WTC11 (cell line): Measurements from ENCODE around the gene DMD. TPM values are rescaled to one million over a fixed set of nuclear protein-coding genes. Genes with fewer than 3 reads are reported as not detected.

ENCODE experiments used
- ATAC-seq: fragments of 200-7000 bp; cut with Tn5 transposase; 2 replicates; pipeline ENCODE4 v1.10.0; 2021; ENCODE audit warnings: mild to moderate bottlenecking, moderate library complexity
- CTCF ChIA-PET: fragments of 300-600 bp; sonication (Branson Sonifier 250); formaldehyde crosslinking; loops from one replicate; lab custom pipeline; 2021; ENCODE audit warnings: antibody characterized with exemption; lab: Charles Lee
- POLR2A ChIA-PET: fragments of 350-600 bp; sonication (Branson Sonifier 250); formaldehyde crosslinking; loops from one replicate; lab custom pipeline; 2021; ENCODE audit warnings: antibody characterized with exemption; lab: Charles Lee
- DNase-seq: peaks from one replicate; pipeline ENCODE4 v3.0.0; 2021; ENCODE audit warnings: low spot score
- H3K27ac Mint-ChIP-seq: 2 replicates; pipeline ENCODE4 v1.8.0; 2021; ENCODE audit warnings: mixed read lengths
- H3K27me3 Mint-ChIP-seq: 2 replicates; pipeline ENCODE4 v1.8.0; 2021; ENCODE audit warnings: low read depth, mild to moderate bottlenecking, moderate library complexity, mixed read lengths
- H3K36me3 Mint-ChIP-seq: 2 replicates; pipeline ENCODE4 v1.8.0; 2021; ENCODE audit warnings: mixed read lengths
- H3K4me1 Mint-ChIP-seq: 2 replicates; pipeline ENCODE4 v1.8.0; 2022; ENCODE audit warnings: mixed read lengths
- H3K4me3 Mint-ChIP-seq: 2 replicates; pipeline ENCODE4 v1.8.0; 2021; ENCODE audit warnings: mild to moderate bottlenecking, moderate library complexity, mixed read lengths
- H3K9me3 Mint-ChIP-seq: 2 replicates; pipeline ENCODE4 v1.8.0; 2021; ENCODE audit warnings: mixed read lengths
- ARID4B ChIP-seq: sonication (generic); formaldehyde crosslinking; IDR thresholded peaks from 2 replicates; pipeline ENCODE4 v1.8.0; 2023; ENCODE audit warnings: missing genetic modification reagents, mild to moderate bottlenecking, borderline replicate concordance
- ATF3 ChIP-seq: sonication (generic); formaldehyde crosslinking; conservative IDR thresholded peaks from 2 replicates; pipeline ENCODE4 v1.8.1; 2022; ENCODE audit warnings: mild to moderate bottlenecking, missing genetic modification reagents
- ATF6 ChIP-seq: sonication (generic); formaldehyde crosslinking; IDR thresholded peaks from 2 replicates; pipeline ENCODE4 v1.8.1; 2023; ENCODE audit warnings: mild to moderate bottlenecking, missing genetic modification reagents
- CBFB ChIP-seq: sonication (generic); formaldehyde crosslinking; IDR thresholded peaks from 2 replicates; pipeline ENCODE4 v1.8.1; 2022; ENCODE audit warnings: mild to moderate bottlenecking, low read depth, missing genetic modification reagents
- ETV6 ChIP-seq: sonication (generic); formaldehyde crosslinking; IDR thresholded peaks from 2 replicates; pipeline ENCODE4 v1.8.1; 2022; ENCODE audit warnings: mild to moderate bottlenecking, missing genetic modification reagents
- FOXP1 ChIP-seq: sonication (generic); formaldehyde crosslinking; IDR thresholded peaks from 2 replicates; pipeline ENCODE4 v1.8.0; 2022; ENCODE audit warnings: missing genetic modification reagents, mild to moderate bottlenecking, moderate library complexity, borderline replicate concordance
- GABPB1 ChIP-seq: sonication (generic); formaldehyde crosslinking; IDR thresholded peaks from 2 replicates; pipeline ENCODE4 v1.8.1; 2023; ENCODE audit warnings: mild to moderate bottlenecking, missing genetic modification reagents
- HMGA2 ChIP-seq: fragments of 250-450 bp; sonication (Bioruptor Pico); IDR thresholded peaks from 2 replicates; pipeline ENCODE4 v1.4.0; 2021; ENCODE audit warnings: mild to moderate bottlenecking, moderate library complexity
- HMGXB4 ChIP-seq: sonication (generic); formaldehyde crosslinking; IDR thresholded peaks from 2 replicates; pipeline ENCODE4 v1.8.1; 2023; ENCODE audit warnings: mild to moderate bottlenecking, moderate library complexity, missing genetic modification reagents
- IRF1 ChIP-seq: sonication (generic); formaldehyde crosslinking; IDR thresholded peaks from 2 replicates; pipeline ENCODE4 v1.8.0; 2023; ENCODE audit warnings: missing genetic modification reagents
- JUN ChIP-seq: sonication (generic); formaldehyde crosslinking; IDR thresholded peaks from 2 replicates; pipeline ENCODE4 v1.8.0; 2023; ENCODE audit warnings: mild to moderate bottlenecking, missing genetic modification reagents
- NFE2L1 ChIP-seq: sonication (generic); formaldehyde crosslinking; IDR thresholded peaks from 2 replicates; pipeline ENCODE4 v1.8.1; 2023; ENCODE audit warnings: missing genetic modification reagents
- OVOL2 ChIP-seq: fragments of 250-450 bp; sonication (Bioruptor Pico); IDR thresholded peaks from 2 replicates; pipeline ENCODE4 v1.9.0; 2021; ENCODE audit warnings: mild to moderate bottlenecking, borderline replicate concordance
- SMAD3 ChIP-seq: sonication (generic); formaldehyde crosslinking; IDR thresholded peaks from 2 replicates; pipeline ENCODE4 v1.8.0; 2022; ENCODE audit warnings: missing genetic modification reagents, mild to moderate bottlenecking, borderline replicate concordance
- SOX15 ChIP-seq: fragments of 250-450 bp; sonication (Bioruptor Pico); IDR thresholded peaks from 2 replicates; pipeline ENCODE4 v1.9.0; 2021; ENCODE audit warnings: mild to moderate bottlenecking
- SP1 ChIP-seq: sonication (generic); formaldehyde crosslinking; conservative IDR thresholded peaks from 2 replicates; pipeline ENCODE4 v1.8.1; 2022; ENCODE audit warnings: missing genetic modification reagents
- TCF7 ChIP-seq: sonication (generic); formaldehyde crosslinking; IDR thresholded peaks from 2 replicates; pipeline ENCODE4 v1.8.0; 2022; ENCODE audit warnings: mild to moderate bottlenecking, low read depth, missing genetic modification reagents, moderate library complexity
- USF1 ChIP-seq: sonication (generic); formaldehyde crosslinking; IDR thresholded peaks from 2 replicates; pipeline ENCODE4 v1.8.0; 2022; ENCODE audit warnings: mild to moderate bottlenecking, missing genetic modification reagents
- ZMAT4 ChIP-seq: fragments of 250-450 bp; sonication (Bioruptor Pico); IDR thresholded peaks from 2 replicates; pipeline ENCODE4 v1.9.0; 2021; ENCODE audit warnings: mild to moderate bottlenecking
- ZNF317 ChIP-seq: sonication (generic); formaldehyde crosslinking; IDR thresholded peaks from 2 replicates; pipeline ENCODE4 v1.8.1; 2023; ENCODE audit warnings: low read depth, mild to moderate bottlenecking, moderate library complexity, missing genetic modification reagents, borderline replicate concordance
- total RNA-seq: library from RNA; stranded (reverse); gene quantifications from 3 replicates; pipeline ENCODE4 v1.2.3, GENCODE V29; 2021
- TF ChIP-seq, protein P1 (sequence below): sonication (generic); formaldehyde crosslinking; IDR thresholded peaks from 2 replicates; pipeline ENCODE4 v1.8.1; 2022; ENCODE audit warnings: missing genetic modification reagents, borderline replicate concordance
- TF ChIP-seq, protein P2 (sequence below): fragments of 250-450 bp; sonication (Bioruptor Pico); conservative IDR thresholded peaks from 2 replicates; pipeline ENCODE4 v1.9.0; 2021; ENCODE audit warnings: mild to moderate bottlenecking

DMD gene
- total RNA-seq, 1 experiment from 2014 or later = 9.1 TPM

DNA sequence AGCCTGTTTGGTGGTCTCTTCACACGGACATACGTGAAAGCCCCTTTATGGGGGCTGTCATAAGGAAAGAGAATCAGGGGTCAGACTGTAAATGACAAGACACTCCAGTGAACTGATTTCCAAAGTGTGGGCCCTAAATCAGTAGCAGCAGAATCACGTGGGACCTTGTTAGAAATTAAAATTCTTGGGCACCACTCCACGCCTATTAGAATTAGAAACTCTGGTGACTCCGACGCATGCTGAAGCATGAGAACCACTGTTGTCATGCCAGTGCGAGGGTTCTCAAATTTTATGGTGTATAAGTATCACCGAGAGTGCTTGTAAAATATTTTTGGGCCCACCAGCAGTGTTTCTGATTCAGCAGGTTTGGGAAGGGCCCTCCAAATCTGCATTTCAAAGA, 672.8 kb downstream of the DMD start:
- H3K4me3 Mint-ChIP-seq = no peak overlapping the region
- H3K4me1 Mint-ChIP-seq = peaks cover 20% of the 10 kb centered on the region
- TF ChIP-seq CBFB (CRISPR knock-in tag) (no peak), HMGXB4 (CRISPR knock-in tag) (no peak), ATF6 (CRISPR knock-in tag) (no peak), ZNF317 (CRISPR knock-in tag) (no peak), HMGA2 (CRISPR knock-in tag) (no peak), ZMAT4 (no peak), ARID4B (CRISPR knock-in tag) (no peak), TCF7 (CRISPR knock-in tag) (no peak)
- H3K27me3 Mint-ChIP-seq = no peaks in the 10 kb centered on the region
- ATAC-seq (no peak), DNase-seq (no peak)
- peaks cover 2% of the 10 kb centered on the region; the same call in 1 of the 2 replicates for H3K36me3 Mint-ChIP-seq
- H3K9me3 Mint-ChIP-seq = peaks cover 5% of the 10 kb centered on the region; the same call in 1 of the 2 replicates
- POLR2A ChIA-PET = no interaction called here
- H3K27ac Mint-ChIP-seq = no peak overlapping the region
- CTCF ChIA-PET = no interaction called here

DNA sequence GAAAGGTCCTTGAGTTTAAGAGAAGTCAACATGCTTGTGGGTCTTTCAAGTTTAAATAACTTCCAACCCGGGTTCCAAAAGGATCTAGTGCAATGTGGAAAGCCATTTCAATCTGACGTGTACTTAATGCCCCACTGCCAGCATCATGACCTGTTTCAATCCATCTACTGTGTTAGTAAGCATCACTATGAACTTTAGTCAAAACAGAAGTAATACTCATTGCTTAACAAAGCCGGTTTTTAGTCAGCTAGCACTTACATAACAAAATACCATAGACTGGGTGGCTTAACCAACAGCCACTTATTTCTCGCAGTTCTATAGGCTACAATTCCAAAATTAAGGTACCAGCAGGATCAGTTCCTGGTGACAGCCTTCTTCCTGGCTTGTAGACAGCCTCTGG, 677.5 kb downstream of the DMD start:
- DNase-seq = no peak
- peaks cover 25% of the 10 kb centered on the region for H3K4me1 Mint-ChIP-seq
- no peak for ATAC-seq
- TF ChIP-seq JUN (no peak), NFE2L1 (CRISPR knock-in tag) (no peak), OVOL2 (no peak), SMAD3 (CRISPR knock-in tag) (no peak), ATF3 (CRISPR knock-in tag) (no peak), IRF1 (CRISPR knock-in tag) (no peak), ETV6 (CRISPR knock-in tag) (no peak), FOXP1 (CRISPR knock-in tag) (no peak), SP1 (no peak), SOX15 (CRISPR knock-in tag) (no peak), GABPB1 (CRISPR knock-in tag) (no peak), USF1 (CRISPR knock-in tag) (no peak)
- TF ChIP-seq, protein P1, sequence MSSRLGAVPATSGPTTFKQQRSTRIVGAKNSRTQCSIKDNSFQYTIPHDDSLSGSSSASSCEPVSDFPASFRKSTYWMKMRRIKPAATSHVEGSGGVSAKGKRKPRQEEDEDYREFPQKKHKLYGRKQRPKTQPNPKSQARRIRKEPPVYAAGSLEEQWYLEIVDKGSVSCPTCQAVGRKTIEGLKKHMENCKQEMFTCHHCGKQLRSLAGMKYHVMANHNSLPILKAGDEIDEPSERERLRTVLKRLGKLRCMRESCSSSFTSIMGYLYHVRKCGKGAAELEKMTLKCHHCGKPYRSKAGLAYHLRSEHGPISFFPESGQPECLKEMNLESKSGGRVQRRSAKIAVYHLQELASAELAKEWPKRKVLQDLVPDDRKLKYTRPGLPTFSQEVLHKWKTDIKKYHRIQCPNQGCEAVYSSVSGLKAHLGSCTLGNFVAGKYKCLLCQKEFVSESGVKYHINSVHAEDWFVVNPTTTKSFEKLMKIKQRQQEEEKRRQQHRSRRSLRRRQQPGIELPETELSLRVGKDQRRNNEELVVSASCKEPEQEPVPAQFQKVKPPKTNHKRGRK (CRISPR knock-in tag) = no peak
- TF ChIP-seq, protein P2, sequence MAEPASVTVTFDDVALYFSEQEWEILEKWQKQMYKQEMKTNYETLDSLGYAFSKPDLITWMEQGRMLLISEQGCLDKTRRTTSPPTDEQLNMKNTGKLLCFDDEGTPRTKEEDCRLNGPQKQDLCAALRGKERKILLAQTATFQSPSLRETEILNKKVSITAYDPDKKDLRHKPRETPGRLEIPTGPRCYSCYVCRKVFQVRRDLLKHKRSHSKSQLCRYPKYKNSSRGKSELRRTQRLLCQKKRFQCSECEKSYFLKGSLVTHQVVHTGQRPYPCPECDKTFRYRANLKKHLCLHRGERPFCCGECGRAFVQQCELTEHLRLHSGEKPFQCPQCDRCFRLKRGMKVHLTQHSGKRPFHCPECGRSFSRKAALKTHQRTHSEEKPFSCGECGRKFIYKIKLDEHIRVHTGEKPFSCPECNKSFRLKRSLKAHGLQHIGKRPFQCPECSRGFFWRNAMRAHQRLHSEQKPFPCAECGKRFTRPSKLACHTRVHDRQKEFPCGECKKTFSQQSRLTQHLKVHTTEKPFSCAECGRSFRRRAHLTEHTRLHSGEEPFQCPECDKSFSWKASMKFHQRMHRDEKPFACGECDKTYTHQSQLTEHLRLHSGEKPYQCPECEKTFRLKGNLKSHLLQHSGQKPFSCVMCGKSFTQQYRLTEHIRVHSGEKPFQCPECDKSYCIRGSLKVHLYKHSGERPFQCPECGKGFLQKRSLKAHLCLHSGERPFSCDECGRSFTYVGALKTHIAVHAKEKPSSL (CRISPR knock-in tag) = no peak

More for the DNA sequence above, 677.5 kb downstream of the DMD start:
- H3K36me3 Mint-ChIP-seq = no peaks in the 10 kb centered on the region
- H3K27ac Mint-ChIP-seq = no peak overlapping the region
- H3K4me3 Mint-ChIP-seq = no peak overlapping the region
- no peaks in the 10 kb centered on the region for H3K27me3 Mint-ChIP-seq
- ChIA-PET CTCF (no interaction called here), POLR2A (no interaction called here)
- H3K9me3 Mint-ChIP-seq = peaks cover 11% of the 10 kb centered on the region
